Gastroesophageal sphincter (tissue), 2 donors: ENCODE results near the gene TPM4.

ENCODE experiments used
- EP300 ChIP-seq: sonication (generic); formaldehyde crosslinking; IDR thresholded peaks from one replicate; pipeline ENCODE4 v1.6.1; 2017; ENCODE audit warnings: antibody characterized with exemption, mild to moderate bottlenecking
- POLR2A ChIP-seq, 2 donors: fragments of 450-650 bp; IDR thresholded peaks; one replicate each; pipeline ENCODE4 v1.6.1; 2017; ENCODE audit warnings: antibody characterized with exemption in 2 of 2, mild to moderate bottlenecking in 2 of 2, moderate library complexity in 1 of 2

GRCh38 chr19:16068696-16069259, 7.5 kb upstream of the TPM4 start:
- TF ChIP-seq EP300, result no peak
- TF ChIP-seq POLR2A (IDR thresholded peaks at IDR 0.05), result no peak
